DND-41 (cell line): ENCODE data around the gene EYA2.

ENCODE experiments used
- ATAC-seq: fragments of 200-7000 bp; cut with Tn5 transposase; 3 replicates; pipeline ENCODE4 v1.9.1; 2021; ENCODE audit warnings: low read depth; ENCODE audit not compliant: insufficient read depth
- DNase-seq: peaks from one replicate; pipeline ENCODE4 v3.0.0-alpha.2; 2020
- H2AFZ ChIP-seq: 2 replicates; pipeline ENCODE4 v1.6.0; 2012; ENCODE audit warnings: low read depth, low read length
- H3K27ac ChIP-seq: 2 replicates; pipeline ENCODE4 v1.5.1; 2012; ENCODE audit warnings: low read length, inconsistent platforms
- H3K27me3 ChIP-seq: fragments of 200-600 bp; sonication (generic); 2 replicates; pipeline ENCODE4 v1.6.0; 2012; ENCODE audit warnings: low read length, mild to moderate bottlenecking, inconsistent platforms; ENCODE audit not compliant: insufficient read depth, poor library complexity
- H3K36me3 ChIP-seq: 2 replicates; pipeline ENCODE4 v1.5.1; 2012; ENCODE audit warnings: low read length, inconsistent platforms; ENCODE audit not compliant: insufficient read depth
- H3K4me1 ChIP-seq: 2 replicates; pipeline ENCODE4 v1.5.1; 2012; ENCODE audit warnings: mild to moderate bottlenecking, low read length; ENCODE audit not compliant: insufficient read depth
- H3K4me2 ChIP-seq: 2 replicates; pipeline ENCODE4 v1.6.0; 2012; ENCODE audit warnings: mild to moderate bottlenecking, moderate library complexity, low read length, inconsistent platforms; ENCODE audit not compliant: insufficient read depth
- H3K4me3 ChIP-seq, 2 experiments: fragments of 200-600 bp in 1 of 2; shearing (Covaris generic) in 1 of 2; 2 replicates each; pipeline ENCODE4 v1.5.1; 2012 to 2016; ENCODE audit warnings: inconsistent platforms in 2 of 2, low read length in 2 of 2, mild to moderate bottlenecking in 2 of 2, low read depth in 1 of 2, moderate library complexity in 1 of 2
- H3K79me2 ChIP-seq: 2 replicates; pipeline ENCODE4 v1.6.0; 2012; ENCODE audit warnings: low read length, inconsistent platforms; ENCODE audit not compliant: insufficient read depth
- H3K9ac ChIP-seq: 2 replicates; pipeline ENCODE4 v1.6.0; 2012; ENCODE audit warnings: low read depth, mild to moderate bottlenecking, inconsistent platforms, low read length, moderate library complexity
- H3K9me3 ChIP-seq: 2 replicates; pipeline ENCODE4 v1.5.1; 2012; ENCODE audit warnings: low read length, moderate library complexity, mild to moderate bottlenecking, inconsistent platforms; ENCODE audit not compliant: insufficient read depth, severe bottlenecking
- H4K20me1 ChIP-seq: 2 replicates; pipeline ENCODE4 v1.6.0; 2012; ENCODE audit warnings: low read length; ENCODE audit not compliant: insufficient read depth
- EZH2 ChIP-seq: IDR thresholded peaks from 3 replicates; pipeline ENCODE4 v1.6.1; 2012; ENCODE audit warnings: borderline replicate concordance, low read depth, mild to moderate bottlenecking, moderate library complexity, low read length, inconsistent platforms; ENCODE audit not compliant: severe bottlenecking
- TF ChIP-seq, protein P1 (sequence below): IDR thresholded peaks from 2 replicates; pipeline ENCODE4 v1.5.1; 2012; ENCODE audit warnings: borderline replicate concordance, low read length, moderate library complexity, mild to moderate bottlenecking; ENCODE audit not compliant: poor library complexity, severe bottlenecking; ENCODE audit errors: extremely low read depth

Gene EYA2

GRCh38 chr20:47143657-47144056 lies 249.0 kb downstream of the EYA2 start:
- H3K79me2 ChIP-seq, result no peaks in the 10 kb centered on the region
- DNase-seq (no peak), ATAC-seq (no peak)
- no peaks in the 10 kb centered on the region for H4K20me1 ChIP-seq
- no peaks in the 10 kb centered on the region for H3K9me3 ChIP-seq
- no peak overlapping the region for H3K27ac ChIP-seq
- no peak overlapping the region for H3K4me3 ChIP-seq
- H2AFZ ChIP-seq, result no peak overlapping the region
- H3K4me1 ChIP-seq, result no peaks in the 10 kb centered on the region
- H3K27me3 ChIP-seq, result peaks cover 4% of the 10 kb centered on the region
- TF ChIP-seq, protein P1, sequence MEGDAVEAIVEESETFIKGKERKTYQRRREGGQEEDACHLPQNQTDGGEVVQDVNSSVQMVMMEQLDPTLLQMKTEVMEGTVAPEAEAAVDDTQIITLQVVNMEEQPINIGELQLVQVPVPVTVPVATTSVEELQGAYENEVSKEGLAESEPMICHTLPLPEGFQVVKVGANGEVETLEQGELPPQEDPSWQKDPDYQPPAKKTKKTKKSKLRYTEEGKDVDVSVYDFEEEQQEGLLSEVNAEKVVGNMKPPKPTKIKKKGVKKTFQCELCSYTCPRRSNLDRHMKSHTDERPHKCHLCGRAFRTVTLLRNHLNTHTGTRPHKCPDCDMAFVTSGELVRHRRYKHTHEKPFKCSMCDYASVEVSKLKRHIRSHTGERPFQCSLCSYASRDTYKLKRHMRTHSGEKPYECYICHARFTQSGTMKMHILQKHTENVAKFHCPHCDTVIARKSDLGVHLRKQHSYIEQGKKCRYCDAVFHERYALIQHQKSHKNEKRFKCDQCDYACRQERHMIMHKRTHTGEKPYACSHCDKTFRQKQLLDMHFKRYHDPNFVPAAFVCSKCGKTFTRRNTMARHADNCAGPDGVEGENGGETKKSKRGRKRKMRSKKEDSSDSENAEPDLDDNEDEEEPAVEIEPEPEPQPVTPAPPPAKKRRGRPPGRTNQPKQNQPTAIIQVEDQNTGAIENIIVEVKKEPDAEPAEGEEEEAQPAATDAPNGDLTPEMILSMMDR, result no peak
- no peak for TF ChIP-seq EZH2
- no peak overlapping the region for H3K9ac ChIP-seq
- H3K4me2 ChIP-seq, result no peak overlapping the region
- no peaks in the 10 kb centered on the region for H3K36me3 ChIP-seq

GRCh38 chr20:47144463-47144862 lies 249.8 kb downstream of the EYA2 start:
- H4K20me1 ChIP-seq, result no peaks in the 10 kb centered on the region

GRCh38 chr20:47146686-47147085 lies 252.0 kb downstream of the EYA2 start:
- H3K9ac ChIP-seq, result no peak overlapping the region
- no peak for TF ChIP-seq EZH2
- TF ChIP-seq, protein P1, result no peak
- DNase-seq, result no peak
- H3K27me3 ChIP-seq, result no peaks in the 10 kb centered on the region
- H3K4me1 ChIP-seq, result no peaks in the 10 kb centered on the region
- no peak overlapping the region for H3K27ac ChIP-seq
- no peaks in the 10 kb centered on the region for H4K20me1 ChIP-seq
- no peak overlapping the region for H3K4me3 ChIP-seq
- H3K4me2 ChIP-seq, result no peak overlapping the region
- no peaks in the 10 kb centered on the region for H3K9me3 ChIP-seq
- H3K79me2 ChIP-seq, result no peaks in the 10 kb centered on the region
- no peaks in the 10 kb centered on the region for H3K36me3 ChIP-seq
- no peak overlapping the region for H2AFZ ChIP-seq
- no peak for ATAC-seq

More at GRCh38 chr20:47144463-47144862, 249.8 kb downstream of the EYA2 start:
- ATAC-seq, result no peak
- H2AFZ ChIP-seq, result no peak overlapping the region
- no peak for TF ChIP-seq EZH2
- no peak overlapping the region for H3K4me3 ChIP-seq
- H3K27ac ChIP-seq, result no peak overlapping the region
- H3K27me3 ChIP-seq, result peaks cover 4% of the 10 kb centered on the region
- H3K9ac ChIP-seq, result no peak overlapping the region
- H3K9me3 ChIP-seq, result no peaks in the 10 kb centered on the region
- no peaks in the 10 kb centered on the region for H3K79me2 ChIP-seq
- no peak for DNase-seq
- H3K4me2 ChIP-seq, result no peak overlapping the region
- no peaks in the 10 kb centered on the region for H3K4me1 ChIP-seq
- H3K36me3 ChIP-seq, result no peaks in the 10 kb centered on the region

- H3K36me3 ChIP-seq, result no peaks in the 10 kb centered on the region
- H4K20me1 ChIP-seq, result no peaks in the 10 kb centered on the region
- H3K9me3 ChIP-seq, result no peaks in the 10 kb centered on the region
- no peak overlapping the region for H3K27ac ChIP-seq
- H3K79me2 ChIP-seq, result no peaks in the 10 kb centered on the region
- H3K27me3 ChIP-seq, result no peaks in the 10 kb centered on the region
- H2AFZ ChIP-seq, result no peak overlapping the region
- no peak overlapping the region for H3K4me3 ChIP-seq
- H3K9ac ChIP-seq, result no peak overlapping the region
- TF ChIP-seq, protein P1, result no peak
- TF ChIP-seq EZH2, result no peak
- no peaks in the 10 kb centered on the region for H3K4me1 ChIP-seq
- no peak overlapping the region for H3K4me2 ChIP-seq
- no peak for DNase-seq
- no peak for ATAC-seq
Observed at GRCh38 chr20:47148059-47148458, 253.4 kb downstream of the EYA2 start.
